Suprapubic skin (tissue), 4 donors: ENCODE results near the gene PHF3.

Experiments
- CTCF ChIP-seq, 2 donors: fragments of 200-600 bp in 1 of 2; fragments of 450-650 bp in 1 of 2; sonication (generic) in 1 of 2; IDR thresholded peaks; one replicate each; pipeline ENCODE4 v1.5.1; 2016 to 2019; ENCODE audit warnings: antibody characterized with exemption in 2 of 2, mild to moderate bottlenecking in 1 of 2, moderate library complexity in 1 of 2
- EP300 ChIP-seq: sonication (generic); formaldehyde crosslinking; IDR thresholded peaks from one replicate; pipeline ENCODE4 v1.6.1; 2017; ENCODE audit warnings: antibody characterized with exemption
- POLR2AphosphoS5 ChIP-seq, 3 donors: sonication (generic); formaldehyde crosslinking; IDR thresholded peaks; one replicate each; pipeline ENCODE4 v1.6.1; 2017; ENCODE audit warnings: antibody characterized with exemption in 3 of 3

GRCh38 chr6:63744810-63745209 lies 109.2 kb downstream of the PHF3 start:
- TF ChIP-seq EP300 (no peak), CTCF (IDR thresholded peaks at IDR 0.05) (no peak), POLR2AphosphoS5 (IDR thresholded peaks at IDR 0.05) (no peak)
